Stimulated activated CD8-positive, alpha-beta memory T cell treated with anti-CD3 and anti-CD28 coated beads, Interleukin-2, amount 100 ng/mL, for 1 hour (primary cell): Measurements from ENCODE around the gene DMD.

Experiments used
- DNase-seq, 2 donors: peaks; one replicate each; pipeline ENCODE4 v3.0.0-alpha.2; 2020; ENCODE audit warnings: low read depth in 2 of 2

DMD gene

GRCh38 chrX:31294475-31294874 is 1916.9 kb downstream of the DMD start:
- no peak for DNase-seq

- DNase-seq: no peak
Observed at GRCh38 chrX:31293409-31293808, 1917.9 kb downstream of the DMD start.

GRCh38 chrX:31291131-31291530 is 1920.2 kb downstream of the DMD start:
- no peak for DNase-seq

DNA sequence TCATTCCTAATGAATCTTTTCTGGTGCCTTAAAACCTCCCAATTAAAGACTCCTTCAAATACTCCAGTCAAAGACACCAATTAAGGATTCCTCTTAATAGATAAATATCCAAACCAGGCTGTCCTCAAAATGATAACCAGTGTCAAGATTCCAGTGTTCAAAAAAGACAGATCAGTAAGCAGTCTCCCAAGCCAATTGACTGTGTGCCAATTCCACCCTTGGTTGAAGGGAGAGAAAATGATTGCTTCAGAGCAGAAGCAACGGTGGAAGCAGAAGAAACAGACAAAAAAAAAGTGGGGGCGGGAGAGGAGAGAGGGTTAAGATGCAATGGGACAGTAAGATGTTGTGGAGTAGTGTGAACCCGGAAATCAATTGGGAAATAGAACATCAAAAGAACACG is 1923.5 kb downstream of the DMD start:
- DNase-seq: no peak

GRCh38 chrX:31280580-31280979 is 1930.8 kb downstream of the DMD start:
- DNase-seq: no peak

DNA sequence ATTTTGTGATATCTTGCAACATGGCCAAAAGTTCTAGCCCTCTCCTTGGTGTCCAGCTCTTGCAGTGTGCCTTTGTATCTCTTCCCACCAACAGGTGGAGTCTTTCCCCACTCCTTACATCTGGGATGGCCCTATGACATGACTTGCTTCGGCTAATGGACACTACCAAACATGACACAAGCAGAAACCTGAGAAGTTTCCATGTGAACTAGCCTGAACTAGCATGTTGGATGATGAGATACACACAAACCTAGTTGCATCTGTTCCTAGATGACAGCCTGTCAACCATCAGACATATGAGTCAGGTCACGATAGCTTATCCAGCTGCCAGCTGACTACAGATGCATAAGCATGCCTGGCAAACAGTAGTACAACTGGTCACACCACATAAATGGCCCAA is 1932.0 kb downstream of the DMD start:
- DNase-seq: no peak

DNA sequence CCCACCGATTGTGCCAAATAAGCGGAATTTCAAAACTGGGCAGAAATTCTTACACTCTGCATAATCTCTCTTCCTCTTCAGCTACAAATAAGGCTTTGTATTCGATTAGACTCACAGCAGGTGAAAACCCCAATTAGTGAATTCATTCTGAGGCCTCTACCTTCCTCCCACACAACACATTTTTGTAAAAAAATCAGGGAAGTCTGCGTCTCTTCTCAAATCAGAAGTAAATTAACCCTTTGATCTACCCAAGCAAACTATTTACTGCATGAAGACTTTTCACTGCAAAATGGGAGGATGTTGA is 1938.9 kb downstream of the DMD start:
- DNase-seq: no peak

GRCh38 chrX:31271615-31272471 is 1939.5 kb downstream of the DMD start:
- no peak for DNase-seq

DNA sequence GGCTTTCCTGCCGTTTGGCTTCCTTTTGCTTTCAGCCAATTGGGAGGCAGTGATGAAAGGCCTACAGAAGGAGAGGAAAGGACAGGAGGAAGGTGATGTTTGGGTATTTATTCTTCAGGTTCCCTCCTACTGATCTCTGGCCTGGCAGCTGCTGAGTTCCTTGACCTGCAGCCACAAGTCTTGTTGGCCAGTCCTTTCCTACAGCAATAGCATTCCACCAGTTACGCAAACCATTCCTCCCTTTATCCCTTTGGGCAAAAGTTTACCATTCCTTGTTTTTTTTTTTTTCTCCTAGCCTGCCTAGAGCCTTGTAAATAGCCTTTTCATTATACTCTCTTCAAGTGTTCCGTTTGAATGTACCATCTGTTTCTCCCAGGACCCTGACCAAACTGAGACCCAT is 1941.4 kb downstream of the DMD start:
- DNase-seq: no peak

DNA sequence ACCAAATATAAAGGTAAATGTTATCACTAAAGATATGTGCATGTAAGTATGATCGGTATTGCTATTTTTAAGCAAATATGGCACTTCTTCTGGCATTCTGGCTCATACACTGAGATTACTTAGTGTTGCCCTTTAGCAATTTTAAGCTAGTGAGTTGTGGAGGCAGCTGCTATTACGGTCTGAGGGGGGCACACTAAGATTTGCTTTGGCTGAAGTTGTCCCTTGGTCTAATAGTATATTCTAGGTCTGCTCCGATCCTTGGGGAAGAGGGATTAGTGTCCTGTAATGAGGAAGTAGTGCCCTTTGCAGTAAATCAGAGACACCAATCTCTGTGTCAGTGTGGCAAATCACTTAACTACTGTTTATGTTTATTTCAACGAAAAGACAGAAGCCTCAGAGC is 1943.0 kb downstream of the DMD start:
- no peak for DNase-seq

GRCh38 chrX:31266203-31267076 is 1944.9 kb downstream of the DMD start:
- no peak for DNase-seq

GRCh38 chrX:31265383-31265782 is 1946.0 kb downstream of the DMD start:
- DNase-seq: no peak

- DNase-seq: no peak
Observed at GRCh38 chrX:31260351-31260750, 1951.0 kb downstream of the DMD start.

DNA sequence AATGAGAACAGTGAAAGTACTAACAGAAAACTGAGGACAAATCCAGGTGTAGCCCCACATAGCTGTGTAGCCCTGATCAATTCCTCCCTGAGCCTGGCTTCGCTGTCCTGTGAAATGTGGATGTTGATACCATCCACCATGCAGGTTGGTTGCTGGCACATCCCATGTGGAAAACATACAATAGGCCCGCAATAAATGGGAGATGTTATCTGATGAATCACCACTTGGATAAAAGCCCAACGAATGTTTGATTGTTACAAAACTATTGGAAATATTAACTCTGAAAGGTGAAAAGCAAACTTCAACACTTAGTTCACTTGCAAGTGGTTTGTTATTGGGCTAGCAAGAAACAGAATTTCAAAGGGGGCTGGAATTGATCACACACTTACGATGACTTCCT is 1953.2 kb downstream of the DMD start:
- DNase-seq: no peak

- no peak for DNase-seq
Observed at GRCh38 chrX:31255310-31256033, 1955.9 kb downstream of the DMD start.

DNA sequence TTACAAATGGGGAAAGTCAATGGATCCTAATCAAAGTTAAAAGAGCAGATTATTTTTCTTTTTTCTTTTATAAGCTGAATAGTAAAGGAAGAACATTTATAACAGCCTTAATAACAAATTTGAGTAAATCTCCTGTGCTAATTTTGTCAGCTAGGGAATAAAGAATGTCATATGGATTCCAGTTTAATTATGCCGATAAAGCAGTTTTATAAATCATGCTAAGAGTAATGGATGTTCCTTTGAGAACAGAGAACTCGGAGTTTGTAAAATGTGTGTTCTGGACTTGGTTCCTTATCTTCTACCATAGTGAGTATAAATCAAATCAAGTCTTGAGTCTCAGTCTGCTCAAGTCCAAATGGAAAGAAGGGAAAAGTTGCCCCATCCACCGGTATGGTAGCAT is 1959.2 kb downstream of the DMD start:
- DNase-seq: no peak

GRCh38 chrX:31251336-31251735 is 1960.0 kb downstream of the DMD start:
- DNase-seq: no peak

DNA sequence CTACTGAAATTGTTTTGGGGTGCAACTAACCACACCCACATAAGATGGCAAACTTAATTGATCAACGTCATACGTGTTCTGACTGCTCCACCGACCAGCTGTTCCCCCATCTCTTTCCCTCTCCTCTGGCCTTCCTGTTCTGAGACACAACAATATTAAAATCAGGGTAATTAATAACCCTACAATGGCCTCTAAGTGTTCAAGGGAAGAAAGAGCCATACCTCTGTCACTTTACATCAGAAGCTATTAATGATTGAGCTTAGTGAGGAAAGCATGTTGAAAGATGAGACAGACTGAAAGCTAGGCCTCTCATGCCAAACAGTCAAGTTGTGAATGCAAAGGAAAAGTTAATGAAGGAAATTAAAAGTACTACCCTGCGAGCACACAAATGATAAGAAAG is 1965.6 kb downstream of the DMD start:
- DNase-seq: no peak

DNA sequence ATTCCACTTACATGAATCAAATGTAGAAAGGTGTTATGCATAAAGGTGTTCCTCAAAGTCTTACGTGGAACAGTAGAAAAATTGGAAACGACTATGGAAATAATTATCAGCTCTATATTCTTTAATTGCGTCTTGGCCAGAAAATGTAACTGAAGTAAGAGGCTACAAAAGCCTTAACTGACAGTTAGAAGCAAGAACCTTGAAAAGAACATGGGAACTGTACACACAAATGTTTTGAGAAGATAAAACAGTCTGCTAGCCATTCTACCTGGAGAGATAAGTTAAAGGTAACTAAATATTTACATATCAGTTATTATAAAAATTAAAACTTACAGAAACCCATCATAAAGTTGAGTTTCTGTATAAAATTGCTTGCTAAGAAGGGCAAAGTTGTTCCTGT is 1967.5 kb downstream of the DMD start:
- DNase-seq: no peak

- DNase-seq: no peak
Observed at GRCh38 chrX:31240982-31241381, 1970.4 kb downstream of the DMD start.

GRCh38 chrX:31237189-31237588 is 1974.2 kb downstream of the DMD start:
- no peak for DNase-seq

DNA sequence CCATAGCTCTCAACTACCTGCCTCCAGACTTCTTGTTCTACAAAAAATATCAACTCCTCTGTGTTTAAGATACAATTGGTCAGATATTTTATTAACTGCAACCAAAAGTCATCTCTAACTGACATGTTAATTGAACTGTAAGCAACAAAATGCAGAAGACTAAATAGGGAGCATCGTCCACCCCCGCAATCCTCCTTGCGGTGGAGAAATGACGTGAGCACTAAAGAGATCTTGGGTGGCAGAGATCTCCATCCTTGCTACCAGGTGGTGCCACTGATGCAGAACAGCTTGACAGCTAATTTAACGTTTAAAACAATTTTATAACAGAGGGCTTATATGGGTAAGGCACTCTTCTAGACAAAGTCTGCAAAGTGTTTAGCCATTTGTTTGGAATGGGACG is 1975.1 kb downstream of the DMD start:
- DNase-seq: no peak
